Liver (tissue), 9 donors: Measurements from ENCODE around the gene FCSK. TPM values are rescaled to one million over a fixed set of nuclear protein-coding genes. Genes with fewer than 3 reads are reported as not detected.

Source experiments
- DNase-seq: peaks from one replicate; pipeline ENCODE4 v3.0.0-alpha.2; 2017; ENCODE audit warnings: low spot score
- H3K27ac ChIP-seq, 2 donors: one replicate each; pipeline ENCODE4 v1.7.0; 2013; ENCODE audit warnings: inconsistent platforms in 2 of 2, low read length in 2 of 2, control low read depth in 1 of 2, low read depth in 1 of 2, mild to moderate bottlenecking in 1 of 2
- H3K27me3 ChIP-seq, 4 donors: one replicate each; pipeline versions ENCODE4 v1.6.1 to v1.7.0; 2013; ENCODE audit warnings: low read length in 3 of 4, inconsistent platforms in 1 of 4, mild to moderate bottlenecking in 1 of 4, moderate library complexity in 1 of 4; ENCODE audit not compliant: control insufficient read depth in 4 of 4, insufficient read depth in 4 of 4
- H3K36me3 ChIP-seq, 4 donors: one replicate each; pipeline versions ENCODE4 v1.6.1 to v1.7.0; 2013; ENCODE audit warnings: low read length in 3 of 4, mild to moderate bottlenecking in 3 of 4, low read depth in 1 of 4, moderate library complexity in 1 of 4; ENCODE audit not compliant: control insufficient read depth in 4 of 4, insufficient read depth in 3 of 4
- H3K4me1 ChIP-seq, 4 donors: one replicate each; pipeline versions ENCODE4 v1.6.1 to v1.7.0; 2013; ENCODE audit warnings: low read length in 3 of 4, mild to moderate bottlenecking in 3 of 4, moderate library complexity in 1 of 4; ENCODE audit not compliant: control insufficient read depth in 4 of 4, insufficient read depth in 4 of 4
- H3K4me3 ChIP-seq, 3 donors: one replicate each; pipeline versions ENCODE4 v1.6.1 to v1.7.0; 2013; ENCODE audit warnings: low read length in 3 of 3, control low read depth in 1 of 3, low read depth in 1 of 3, mild to moderate bottlenecking in 1 of 3
- H3K9ac ChIP-seq, 2 donors: one replicate each; pipeline ENCODE4 v1.7.0; 2013; ENCODE audit warnings: low read length in 2 of 2, mild to moderate bottlenecking in 2 of 2, moderate library complexity in 2 of 2, control low read depth in 1 of 2, low read depth in 1 of 2
- H3K9me3 ChIP-seq, 4 donors: one replicate each; pipeline versions ENCODE4 v1.6.1 to v1.7.0; 2013; ENCODE audit warnings: low read length in 3 of 4; ENCODE audit not compliant: control insufficient read depth in 4 of 4
- EGR1 ChIP-seq, 2 donors: IDR thresholded peaks; 2 replicates each; pipeline ENCODE4 v1.6.1; 2016 to 2018; ENCODE audit warnings: antibody characterized with exemption in 2 of 2, low read depth in 2 of 2
- FOXA1 ChIP-seq: IDR thresholded peaks from 2 replicates; pipeline ENCODE4 v1.6.1; 2016; ENCODE audit warnings: antibody characterized with exemption
- FOXA2 ChIP-seq: IDR thresholded peaks from 2 replicates; pipeline ENCODE4 v1.6.1; 2016; ENCODE audit warnings: antibody characterized with exemption
- GABPA ChIP-seq, 2 donors: IDR thresholded peaks in 1 of 2; conservative IDR thresholded peaks in 1 of 2; 2 replicates each; pipeline ENCODE4 v1.6.1; 2016; ENCODE audit warnings: antibody characterized with exemption in 2 of 2, mild to moderate bottlenecking in 1 of 2, moderate library complexity in 1 of 2
- HNF4A ChIP-seq, 2 donors: conservative IDR thresholded peaks; 2 replicates each; pipeline ENCODE4 v1.6.1; 2016; ENCODE audit warnings: antibody characterized with exemption in 2 of 2, mild to moderate bottlenecking in 2 of 2
- HNF4G ChIP-seq: IDR thresholded peaks from 2 replicates; pipeline ENCODE4 v1.6.1; 2016; ENCODE audit warnings: antibody characterized with exemption
- JUND ChIP-seq, 2 donors: IDR thresholded peaks; 2 replicates each; pipeline ENCODE4 v1.6.1; 2016; ENCODE audit warnings: antibody characterized with exemption in 2 of 2
- NR2F2 ChIP-seq: IDR thresholded peaks from 2 replicates; pipeline ENCODE4 v1.6.1; 2016; ENCODE audit warnings: antibody characterized with exemption
- RAD21 ChIP-seq, 2 donors: IDR thresholded peaks; 2 replicates each; pipeline ENCODE4 v1.6.1; 2016; ENCODE audit warnings: antibody characterized with exemption in 2 of 2, mild to moderate bottlenecking in 2 of 2
- RXRA ChIP-seq, 2 donors: IDR thresholded peaks; 2 replicates each; pipeline ENCODE4 v1.6.1; 2017 to 2018; ENCODE audit warnings: antibody characterized with exemption in 2 of 2, mild to moderate bottlenecking in 1 of 2
- SP1 ChIP-seq: IDR thresholded peaks from 2 replicates; pipeline ENCODE4 v1.6.1; 2018; ENCODE audit warnings: antibody characterized with exemption, mild to moderate bottlenecking
- TAF1 ChIP-seq: conservative IDR thresholded peaks from 2 replicates; pipeline ENCODE4 v1.6.1; 2016; ENCODE audit warnings: antibody characterized with exemption, mild to moderate bottlenecking
- YY1 ChIP-seq: IDR thresholded peaks from 2 replicates; pipeline ENCODE4 v1.6.1; 2016; ENCODE audit warnings: antibody characterized with exemption, mild to moderate bottlenecking
- WGBS: extraction: QIAGEN DNeasy Blood & Tissue Kit; methylation state at CpG from one replicate; pipeline ENCODE4 v1.1.7; 2013; 5-methylcytosine and 5-hydroxymethylcytosine counted together
- polyA plus RNA-seq, 2 donors: library from polyadenylated mRNA; stranded (reverse) in 1 of 2; unstranded in 1 of 2; fragments of 200-250 nt in 1 of 2; fragments of >200 nt in 1 of 2; fragmentation: Nextera tagmentation in 1 of 2; extraction: Ambion mirVana in 1 of 2; gene quantifications; one replicate each; pipeline versions ENCODE4 v1.2.1 to v1.2.3, GENCODE V29; 2013 to 2015
- total RNA-seq, 2 donors: library from RNA; depleted of rRNA; stranded (reverse); fragments of >200 nt; gene quantifications; one replicate each; pipeline ENCODE4 v1.2.3, GENCODE V29; 2014
- TF ChIP-seq, protein P1 (sequence below): IDR thresholded peaks from 2 replicates; pipeline ENCODE4 v1.6.1; 2016; ENCODE audit warnings: antibody characterized with exemption, mild to moderate bottlenecking
- TF ChIP-seq, protein P2 (sequence below): IDR thresholded peaks from 2 replicates; pipeline ENCODE4 v1.6.1; 2016; ENCODE audit warnings: antibody characterized with exemption
- TF ChIP-seq, protein P3 (sequence below): IDR thresholded peaks from 2 replicates; pipeline ENCODE4 v1.6.1; 2016; ENCODE audit warnings: antibody characterized with exemption
- TF ChIP-seq, protein P4 (sequence below): fragments of 150-350 bp; IDR thresholded peaks from 2 replicates; pipeline ENCODE4 v1.5.1; 2017; ENCODE audit warnings: improper control_type of control experiment, low read depth, low read length; ENCODE audit not compliant: missing input control
- TF ChIP-seq, protein P5 (sequence below): IDR thresholded peaks from 2 replicates; pipeline ENCODE4 v1.6.1; 2016; ENCODE audit warnings: antibody characterized with exemption
- donor health status: healthy.
- donor health status: healthy.
- donor health status: healthy.
- donor health status: healthy.
- donor health status: healthy.

FCSK gene
- total and polyA plus RNA-seq, 4 donors: 4.3 to 20.2 (median 8.5) TPM

DNA sequence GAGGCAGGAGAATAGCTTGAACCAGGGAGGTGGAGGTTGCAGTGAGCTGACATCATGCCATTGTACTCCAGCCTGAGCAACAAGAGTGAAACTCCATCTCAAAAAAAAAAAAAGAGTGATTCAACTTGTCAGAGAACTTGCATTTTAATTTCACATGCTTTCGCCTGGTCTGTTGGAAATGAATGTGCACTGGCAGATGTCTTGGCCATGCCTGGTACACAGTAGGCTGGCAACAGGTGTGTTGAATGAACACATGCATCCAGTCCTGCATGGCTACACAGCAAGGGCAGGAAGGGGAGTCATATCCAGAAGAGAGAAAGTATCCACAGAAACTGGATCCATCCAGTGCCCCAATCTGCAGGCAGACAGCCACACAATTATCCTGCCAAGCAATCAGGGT, 57.4 kb downstream of the FCSK start (continued):
- TF ChIP-seq, protein P1, sequence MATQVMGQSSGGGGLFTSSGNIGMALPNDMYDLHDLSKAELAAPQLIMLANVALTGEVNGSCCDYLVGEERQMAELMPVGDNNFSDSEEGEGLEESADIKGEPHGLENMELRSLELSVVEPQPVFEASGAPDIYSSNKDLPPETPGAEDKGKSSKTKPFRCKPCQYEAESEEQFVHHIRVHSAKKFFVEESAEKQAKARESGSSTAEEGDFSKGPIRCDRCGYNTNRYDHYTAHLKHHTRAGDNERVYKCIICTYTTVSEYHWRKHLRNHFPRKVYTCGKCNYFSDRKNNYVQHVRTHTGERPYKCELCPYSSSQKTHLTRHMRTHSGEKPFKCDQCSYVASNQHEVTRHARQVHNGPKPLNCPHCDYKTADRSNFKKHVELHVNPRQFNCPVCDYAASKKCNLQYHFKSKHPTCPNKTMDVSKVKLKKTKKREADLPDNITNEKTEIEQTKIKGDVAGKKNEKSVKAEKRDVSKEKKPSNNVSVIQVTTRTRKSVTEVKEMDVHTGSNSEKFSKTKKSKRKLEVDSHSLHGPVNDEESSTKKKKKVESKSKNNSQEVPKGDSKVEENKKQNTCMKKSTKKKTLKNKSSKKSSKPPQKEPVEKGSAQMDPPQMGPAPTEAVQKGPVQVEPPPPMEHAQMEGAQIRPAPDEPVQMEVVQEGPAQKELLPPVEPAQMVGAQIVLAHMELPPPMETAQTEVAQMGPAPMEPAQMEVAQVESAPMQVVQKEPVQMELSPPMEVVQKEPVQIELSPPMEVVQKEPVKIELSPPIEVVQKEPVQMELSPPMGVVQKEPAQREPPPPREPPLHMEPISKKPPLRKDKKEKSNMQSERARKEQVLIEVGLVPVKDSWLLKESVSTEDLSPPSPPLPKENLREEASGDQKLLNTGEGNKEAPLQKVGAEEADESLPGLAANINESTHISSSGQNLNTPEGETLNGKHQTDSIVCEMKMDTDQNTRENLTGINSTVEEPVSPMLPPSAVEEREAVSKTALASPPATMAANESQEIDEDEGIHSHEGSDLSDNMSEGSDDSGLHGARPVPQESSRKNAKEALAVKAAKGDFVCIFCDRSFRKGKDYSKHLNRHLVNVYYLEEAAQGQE: no peak
- TF ChIP-seq GABPA (IDR thresholded peaks at IDR 0.05 in 1 of 2, conservative IDR thresholded peaks at IDR 0.05 in 1 of 2): no peak
- TF ChIP-seq EGR1 (IDR thresholded peaks at IDR 0.05; ENCODE audit: low read depth in 2 of 2): no peak
- no peak for TF ChIP-seq YY1

DNA sequence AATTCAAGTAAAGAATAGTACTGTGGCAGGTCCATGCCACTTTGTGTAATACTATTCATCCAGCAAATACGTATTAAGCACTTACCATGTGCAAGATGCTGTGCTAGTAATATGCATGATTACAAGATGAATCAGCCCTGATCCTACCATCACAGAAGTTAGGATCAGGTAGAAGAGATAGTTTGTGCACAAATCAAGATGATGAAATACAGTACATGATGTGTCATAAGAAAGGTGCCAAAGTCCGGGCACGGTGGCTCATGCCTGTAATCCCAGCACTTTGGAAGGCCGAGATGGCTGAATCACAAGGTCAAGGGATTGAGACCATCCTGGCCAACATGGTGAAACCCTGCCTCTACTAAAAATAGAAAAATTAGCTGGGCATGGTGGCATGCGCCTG, 58.1 kb downstream of the FCSK start:
- DNase-seq: no peak
- H3K4me3 ChIP-seq: no peak overlapping the region
- H3K27ac ChIP-seq: no peak overlapping the region
- no peak overlapping the region for H3K9ac ChIP-seq
- H3K9me3 ChIP-seq: no peaks in the 10 kb centered on the region
- no peaks in the 10 kb centered on the region for H3K27me3 ChIP-seq
- no peaks in the 10 kb centered on the region for H3K4me1 ChIP-seq
- peaks cover 18 to 86% (median 63%) of the 10 kb centered on the region in 4 donors for H3K36me3 ChIP-seq
- 85% methylated on average over 5 of the region's 5 CpGs for WGBS
- TF ChIP-seq HNF4G (no peak), HNF4A (conservative IDR thresholded peaks at IDR 0.05) (no peak), SP1 (no peak)

DNA sequence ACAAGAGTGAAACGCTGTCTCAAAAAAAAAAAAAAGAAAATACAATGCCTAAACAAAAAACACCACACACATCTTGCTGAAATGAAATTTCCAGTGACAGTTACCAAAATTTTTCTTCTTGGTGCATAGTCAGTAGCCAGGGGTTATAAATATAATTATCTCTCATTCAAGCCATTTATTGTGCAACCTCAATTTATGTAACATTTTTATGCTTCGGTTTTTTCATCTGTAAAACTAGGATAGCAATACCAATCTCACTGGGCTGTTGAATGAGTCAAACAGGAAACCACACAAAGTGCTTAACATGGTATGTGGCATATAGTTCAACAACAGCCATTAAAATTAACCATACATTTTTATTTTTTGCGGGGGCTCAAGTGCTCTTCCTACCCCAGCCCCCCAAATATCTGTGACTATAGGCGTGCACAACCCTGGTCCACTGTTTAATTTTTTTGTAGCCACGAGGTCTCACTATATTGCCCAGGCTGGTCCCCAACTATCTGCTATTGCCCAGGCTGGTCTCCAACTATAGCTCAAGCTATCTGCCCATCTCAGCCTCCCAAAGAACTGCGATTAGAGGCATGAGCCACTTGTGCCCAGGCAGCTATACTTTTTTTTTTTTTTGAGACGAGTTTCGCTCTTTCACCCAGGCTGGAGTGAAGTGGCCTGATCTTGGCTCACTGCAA, 66.4 kb downstream of the FCSK start:
- TF ChIP-seq HNF4G (no peak), RAD21 (IDR thresholded peaks at IDR 0.05) (no peak), GABPA (IDR thresholded peaks at IDR 0.05 in 1 of 2, conservative IDR thresholded peaks at IDR 0.05 in 1 of 2) (no peak), NR2F2 (no peak), FOXA2 (no peak), TAF1 (no peak), EGR1 (IDR thresholded peaks at IDR 0.05; ENCODE audit: low read depth in 2 of 2) (no peak), HNF4A (conservative IDR thresholded peaks at IDR 0.05) (no peak), YY1 (no peak), RXRA (IDR thresholded peaks at IDR 0.05) (no peak), SP1 (no peak), JUND (IDR thresholded peaks at IDR 0.05) (no peak), FOXA1 (no peak)
- TF ChIP-seq, protein P2, sequence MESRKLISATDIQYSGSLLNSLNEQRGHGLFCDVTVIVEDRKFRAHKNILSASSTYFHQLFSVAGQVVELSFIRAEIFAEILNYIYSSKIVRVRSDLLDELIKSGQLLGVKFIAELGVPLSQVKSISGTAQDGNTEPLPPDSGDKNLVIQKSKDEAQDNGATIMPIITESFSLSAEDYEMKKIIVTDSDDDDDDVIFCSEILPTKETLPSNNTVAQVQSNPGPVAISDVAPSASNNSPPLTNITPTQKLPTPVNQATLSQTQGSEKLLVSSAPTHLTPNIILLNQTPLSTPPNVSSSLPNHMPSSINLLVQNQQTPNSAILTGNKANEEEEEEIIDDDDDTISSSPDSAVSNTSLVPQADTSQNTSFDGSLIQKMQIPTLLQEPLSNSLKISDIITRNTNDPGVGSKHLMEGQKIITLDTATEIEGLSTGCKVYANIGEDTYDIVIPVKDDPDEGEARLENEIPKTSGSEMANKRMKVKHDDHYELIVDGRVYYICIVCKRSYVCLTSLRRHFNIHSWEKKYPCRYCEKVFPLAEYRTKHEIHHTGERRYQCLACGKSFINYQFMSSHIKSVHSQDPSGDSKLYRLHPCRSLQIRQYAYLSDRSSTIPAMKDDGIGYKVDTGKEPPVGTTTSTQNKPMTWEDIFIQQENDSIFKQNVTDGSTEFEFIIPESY: no peak
- TF ChIP-seq, protein P3, sequence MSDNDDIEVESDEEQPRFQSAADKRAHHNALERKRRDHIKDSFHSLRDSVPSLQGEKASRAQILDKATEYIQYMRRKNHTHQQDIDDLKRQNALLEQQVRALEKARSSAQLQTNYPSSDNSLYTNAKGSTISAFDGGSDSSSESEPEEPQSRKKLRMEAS: no peak
- TF ChIP-seq, protein P4, sequence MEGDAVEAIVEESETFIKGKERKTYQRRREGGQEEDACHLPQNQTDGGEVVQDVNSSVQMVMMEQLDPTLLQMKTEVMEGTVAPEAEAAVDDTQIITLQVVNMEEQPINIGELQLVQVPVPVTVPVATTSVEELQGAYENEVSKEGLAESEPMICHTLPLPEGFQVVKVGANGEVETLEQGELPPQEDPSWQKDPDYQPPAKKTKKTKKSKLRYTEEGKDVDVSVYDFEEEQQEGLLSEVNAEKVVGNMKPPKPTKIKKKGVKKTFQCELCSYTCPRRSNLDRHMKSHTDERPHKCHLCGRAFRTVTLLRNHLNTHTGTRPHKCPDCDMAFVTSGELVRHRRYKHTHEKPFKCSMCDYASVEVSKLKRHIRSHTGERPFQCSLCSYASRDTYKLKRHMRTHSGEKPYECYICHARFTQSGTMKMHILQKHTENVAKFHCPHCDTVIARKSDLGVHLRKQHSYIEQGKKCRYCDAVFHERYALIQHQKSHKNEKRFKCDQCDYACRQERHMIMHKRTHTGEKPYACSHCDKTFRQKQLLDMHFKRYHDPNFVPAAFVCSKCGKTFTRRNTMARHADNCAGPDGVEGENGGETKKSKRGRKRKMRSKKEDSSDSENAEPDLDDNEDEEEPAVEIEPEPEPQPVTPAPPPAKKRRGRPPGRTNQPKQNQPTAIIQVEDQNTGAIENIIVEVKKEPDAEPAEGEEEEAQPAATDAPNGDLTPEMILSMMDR: no peak
- TF ChIP-seq, protein P5, sequence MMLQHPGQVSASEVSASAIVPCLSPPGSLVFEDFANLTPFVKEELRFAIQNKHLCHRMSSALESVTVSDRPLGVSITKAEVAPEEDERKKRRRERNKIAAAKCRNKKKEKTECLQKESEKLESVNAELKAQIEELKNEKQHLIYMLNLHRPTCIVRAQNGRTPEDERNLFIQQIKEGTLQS: no peak
- TF ChIP-seq, protein P1: no peak
- H3K36me3 ChIP-seq: peaks cover 10 to 23% (median 14%) of the 10 kb centered on the region in 4 donors
- no peak overlapping the region for H3K4me3 ChIP-seq
- H3K4me1 ChIP-seq: peaks cover 1 to 20% (median 17%) of the 10 kb centered on the region in 4 donors
- WGBS: 82% methylated on average over 8 of the region's 8 CpGs
- no peak for DNase-seq
- no peak overlapping the region for H3K27ac ChIP-seq
- H3K9ac ChIP-seq: peak overlapping the region in 1 of 2 donors; percentile 8
- H3K27me3 ChIP-seq: no peaks in the 10 kb centered on the region
- no peaks in the 10 kb centered on the region for H3K9me3 ChIP-seq
